Stimulated activated CD4-positive, alpha-beta T cell treated with anti-CD3 and anti-CD28 coated beads, Interleukin-15, amount 100 ng/mL, for 1 hour (primary cell): Measurements from ENCODE around the gene AIPL1.

Experiments
- DNase-seq, 2 donors: peaks; one replicate each; pipeline ENCODE4 v3.0.0-alpha.2; 2020; ENCODE audit warnings: low read depth in 1 of 2, low spot score in 1 of 2

The AIPL1 gene

GRCh38 chr17:6421700-6422604 is 13.0 kb downstream of the AIPL1 start:
- peak; percentile 38 to 60 for DNase-seq

- DNase-seq: no peak
Observed at GRCh38 chr17:6420173-6420641, 14.7 kb downstream of the AIPL1 start.

- no peak for DNase-seq
Observed at GRCh38 chr17:6415616-6416015, 19.3 kb downstream of the AIPL1 start.

- no peak for DNase-seq
Observed at GRCh38 chr17:6413065-6413464, 21.9 kb downstream of the AIPL1 start.

GRCh38 chr17:6408735-6409134 is 26.2 kb downstream of the AIPL1 start:
- DNase-seq: no peak

GRCh38 chr17:6408276-6408675 is 26.6 kb downstream of the AIPL1 start:
- DNase-seq: no peak

- no peak for DNase-seq
Observed at GRCh38 chr17:6402258-6402657, 32.7 kb downstream of the AIPL1 start.

GRCh38 chr17:6398955-6399354 is 36.0 kb downstream of the AIPL1 start:
- no peak for DNase-seq

GRCh38 chr17:6394055-6394606 is 40.8 kb downstream of the AIPL1 start:
- no peak for DNase-seq

GRCh38 chr17:6393351-6393952 is 41.5 kb downstream of the AIPL1 start:
- DNase-seq: no peak

- DNase-seq: no peak
Observed at GRCh38 chr17:6392609-6393350, 42.1 kb downstream of the AIPL1 start.

- DNase-seq: no peak
Observed at GRCh38 chr17:6388416-6388815, 46.5 kb downstream of the AIPL1 start.

GRCh38 chr17:6387858-6388257 is 47.1 kb downstream of the AIPL1 start:
- no peak for DNase-seq

- no peak for DNase-seq
Observed at GRCh38 chr17:6387442-6387841, 47.5 kb downstream of the AIPL1 start.

GRCh38 chr17:6386041-6386630 is 48.8 kb downstream of the AIPL1 start:
- DNase-seq: no peak

- DNase-seq: no peak
Observed at GRCh38 chr17:6384481-6384880, 50.4 kb downstream of the AIPL1 start.

GRCh38 chr17:6381526-6382465 is 53.1 kb downstream of the AIPL1 start:
- no peak for DNase-seq

- no peak for DNase-seq
Observed at GRCh38 chr17:6380915-6381438, 53.9 kb downstream of the AIPL1 start.

- DNase-seq: no peak
Observed at GRCh38 chr17:6377906-6378305, 57.0 kb downstream of the AIPL1 start.

- DNase-seq: no peak
Observed at GRCh38 chr17:6376931-6377361, 58.0 kb downstream of the AIPL1 start.
